HG03520 (cell line): ENCODE results near the gene ZDHHC14.

Source experiments
- ATAC-seq: cut with Tn5 transposase; IDR thresholded peaks from one replicate; pipeline ENCODE4 v1.9.1; 2021; ENCODE audit warnings: mild to moderate bottlenecking, moderate library complexity; ENCODE audit not compliant: unreplicated experiment

The ZDHHC14 gene

DNA sequence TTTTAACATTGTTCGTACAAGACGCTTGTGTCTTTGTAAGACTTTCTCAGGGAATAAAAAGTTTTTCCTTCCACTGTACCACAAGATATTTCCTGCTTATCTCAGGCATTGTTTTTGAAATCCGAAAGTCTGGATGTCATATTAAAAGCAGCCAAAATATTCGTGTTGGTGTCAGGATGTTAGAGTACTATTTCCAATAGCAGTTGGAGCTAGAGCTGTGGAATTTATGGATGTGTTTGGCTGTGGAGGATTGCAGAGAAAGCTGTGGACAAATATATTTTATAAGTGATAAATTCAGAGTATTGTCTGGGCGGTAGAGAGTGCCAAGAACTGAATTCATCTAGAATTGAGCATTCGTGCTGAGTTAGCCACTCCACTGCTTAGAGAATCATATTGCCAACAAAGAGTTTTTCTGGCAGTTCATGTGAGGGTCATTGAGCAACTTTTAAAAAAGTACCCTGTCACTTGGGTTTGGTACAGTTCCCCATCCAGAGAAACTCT, 57.7 kb downstream of the ZDHHC14 start:
- no peak for ATAC-seq

DNA sequence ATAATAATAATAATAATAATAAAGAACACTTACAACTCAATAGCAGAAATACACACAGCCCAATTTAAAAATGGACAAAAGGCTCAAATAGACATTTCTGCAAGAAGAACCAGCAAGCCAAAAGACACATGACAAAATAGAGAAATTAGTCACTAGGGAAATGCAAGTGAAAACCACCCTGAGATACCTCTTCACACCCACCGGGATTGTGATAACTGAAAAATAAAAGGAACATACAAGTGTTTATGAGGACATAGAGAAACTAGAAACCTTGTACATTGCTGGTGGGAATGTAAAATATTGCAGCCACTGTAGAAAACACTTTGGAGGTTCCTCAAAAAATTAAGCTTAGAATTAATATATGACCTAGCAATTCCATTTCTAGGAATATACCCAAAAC, 59.2 kb downstream of the ZDHHC14 start:
- ATAC-seq = no peak

DNA sequence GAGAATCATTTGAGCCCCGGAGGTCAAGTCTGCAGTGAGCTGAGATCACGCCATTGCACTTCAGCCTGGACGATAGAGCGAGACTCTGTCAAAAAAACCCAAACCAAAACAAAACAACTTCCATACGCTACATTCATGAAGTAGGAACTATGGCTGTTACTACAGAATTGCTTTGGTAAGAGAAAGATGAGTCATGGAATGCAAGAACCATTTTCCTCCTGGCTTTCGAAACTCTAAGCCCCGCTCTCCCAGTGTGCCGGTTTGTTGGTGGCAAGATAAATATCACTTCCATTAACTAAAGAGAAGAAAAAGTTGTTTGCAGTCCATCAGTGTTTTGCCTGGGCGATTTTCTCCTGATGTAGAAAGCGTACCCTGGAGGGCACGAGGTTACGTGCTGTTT, 61.3 kb downstream of the ZDHHC14 start:
- ATAC-seq = no peak

DNA sequence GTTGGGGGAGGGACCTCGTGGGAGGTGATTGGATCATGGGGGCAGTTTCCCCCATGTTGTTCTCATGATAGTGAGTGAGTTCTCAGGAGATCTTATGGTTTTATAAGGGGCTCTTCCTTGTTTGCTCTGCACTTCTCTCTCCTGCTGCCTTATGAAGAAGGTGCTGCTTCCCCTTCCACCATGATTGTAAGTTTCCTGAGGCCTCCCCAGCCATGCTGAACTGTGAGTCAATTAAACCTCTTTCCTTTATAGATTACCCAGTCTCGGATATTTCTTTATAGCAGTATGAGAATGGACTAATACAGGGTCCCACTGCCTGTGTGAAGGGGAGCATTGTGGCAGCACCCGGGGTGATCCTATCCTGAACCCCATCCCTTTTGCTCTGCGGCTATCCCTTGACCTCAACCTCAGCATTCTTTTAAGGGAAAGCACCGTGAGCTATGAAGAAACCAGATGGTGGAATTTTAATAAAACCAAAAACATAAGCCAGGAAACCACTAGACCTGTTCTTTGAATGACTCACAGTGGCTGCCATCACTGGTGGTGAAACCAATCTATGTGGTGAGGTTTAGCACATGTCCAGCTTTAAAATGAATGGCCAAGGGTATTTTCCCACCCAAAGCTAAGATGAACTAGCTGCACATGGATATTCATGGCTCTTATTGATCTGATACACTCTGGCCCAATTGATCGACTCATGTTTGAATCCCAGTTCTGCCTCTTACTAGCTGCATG, 62.2 kb downstream of the ZDHHC14 start:
- ATAC-seq = peak; percentile 84

DNA sequence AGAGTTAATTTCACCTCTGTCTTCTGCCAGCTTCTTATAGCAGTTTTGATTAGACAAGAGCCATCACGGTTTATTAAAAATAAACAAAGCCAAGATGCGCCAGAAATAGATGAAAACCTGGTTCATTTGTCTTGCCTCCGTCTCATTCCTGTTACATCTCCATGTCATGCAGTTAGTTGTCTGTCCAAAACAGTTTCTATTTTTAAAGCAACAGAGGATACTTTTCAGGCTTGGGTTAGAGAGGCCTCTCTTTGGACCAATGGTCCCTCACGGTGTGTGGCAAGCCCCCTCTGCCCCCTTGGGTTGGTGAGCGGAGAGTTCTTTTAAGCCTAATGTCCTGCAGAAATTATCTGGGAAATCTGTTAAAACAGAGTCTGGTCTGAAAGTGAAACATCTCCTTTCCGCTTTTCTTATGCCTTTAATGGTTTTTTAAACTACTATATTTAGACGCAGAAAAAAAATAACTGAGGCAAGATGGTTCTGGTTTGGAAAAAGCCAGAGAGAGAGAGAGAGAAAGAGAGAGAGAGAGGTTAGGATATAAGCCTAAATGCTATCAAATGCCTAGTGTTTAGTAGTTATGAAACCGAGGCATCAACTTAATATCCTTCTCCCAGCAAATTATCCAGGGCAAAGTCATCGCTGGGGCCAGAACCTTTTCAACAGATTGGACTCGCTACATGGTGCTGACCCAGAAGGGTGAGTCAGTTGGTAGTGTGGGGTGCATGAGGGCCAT, 64.5 kb downstream of the ZDHHC14 start:
- ATAC-seq = no peak

DNA sequence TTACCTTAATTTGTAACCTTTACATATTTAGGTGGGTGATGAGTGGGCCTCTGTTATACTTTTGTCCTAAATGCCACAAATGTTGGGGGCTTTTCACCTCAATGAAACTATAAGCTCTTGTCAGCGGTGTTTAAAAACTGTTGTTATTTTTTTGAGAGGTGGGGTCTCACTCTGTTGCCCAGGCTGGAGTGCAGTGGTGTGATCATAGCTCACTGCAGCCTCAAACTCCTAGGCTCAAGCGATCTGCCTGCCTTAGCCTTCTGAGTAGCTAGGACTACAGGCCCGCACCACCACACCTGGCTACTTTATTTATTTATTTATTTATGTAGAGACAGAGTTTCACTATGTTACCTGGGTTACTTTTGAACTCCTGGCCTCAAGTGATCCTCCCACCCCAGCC, 66.7 kb downstream of the ZDHHC14 start:
- no peak for ATAC-seq

DNA sequence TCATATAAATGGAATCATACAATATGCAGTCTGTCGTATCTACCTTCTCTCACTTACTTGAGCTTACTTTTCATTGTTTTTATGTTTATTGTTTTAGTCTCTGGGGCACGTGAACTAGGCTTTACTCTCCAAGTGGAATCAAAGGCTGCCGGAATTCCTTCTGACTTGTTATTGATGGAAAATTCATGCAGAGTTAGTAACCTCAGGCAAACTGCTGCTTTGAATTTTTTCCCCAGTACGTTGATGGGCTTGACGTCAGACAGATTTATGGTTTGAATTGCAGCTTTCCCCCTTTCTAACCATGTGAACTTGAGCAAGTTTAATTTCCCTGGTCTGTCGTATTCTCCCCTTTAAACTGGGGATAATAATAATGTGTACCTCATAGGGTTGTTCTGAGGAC, 68.6 kb downstream of the ZDHHC14 start:
- ATAC-seq = no peak

- ATAC-seq = no peak
Observed at GRCh38 chr6:157450931-157451742, 70.1 kb downstream of the ZDHHC14 start.

DNA sequence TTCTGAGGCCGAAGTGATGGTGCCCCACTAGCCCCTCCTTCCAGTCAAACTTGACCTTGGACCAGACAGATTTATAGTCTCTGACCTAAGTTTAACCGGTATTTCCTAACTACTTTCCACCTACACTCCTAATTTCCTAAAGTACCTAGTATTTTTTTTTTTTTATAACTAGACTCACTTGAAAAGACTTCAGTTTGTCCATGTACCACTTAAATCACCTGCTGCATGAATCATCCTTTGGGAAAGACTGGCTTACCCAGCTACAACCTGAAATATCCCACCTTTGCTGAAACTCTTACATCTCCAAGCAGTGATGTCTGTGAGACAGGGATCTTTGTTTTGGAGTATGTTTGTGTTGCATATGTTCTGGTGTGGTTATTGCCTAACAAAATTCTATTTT, 71.1 kb downstream of the ZDHHC14 start:
- no peak for ATAC-seq

DNA sequence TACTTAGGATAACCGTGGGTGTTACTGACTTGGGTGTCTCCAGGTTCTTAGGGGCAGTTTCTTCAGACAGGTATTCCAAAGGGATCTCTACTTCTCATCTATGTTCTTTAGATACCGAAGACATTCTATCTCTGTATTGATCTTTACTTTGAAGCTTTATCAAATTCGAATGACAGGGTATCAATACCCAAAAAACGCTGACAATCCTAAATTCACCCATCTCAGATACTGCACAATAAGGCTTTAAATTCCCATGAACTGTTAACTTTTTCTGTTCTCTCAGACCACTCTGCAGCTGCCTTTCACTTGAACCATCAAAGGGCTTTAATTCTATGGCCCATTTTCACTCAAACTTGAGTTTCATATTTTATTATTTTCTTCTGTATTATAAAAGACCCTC, 72.1 kb downstream of the ZDHHC14 start:
- no peak for ATAC-seq

DNA sequence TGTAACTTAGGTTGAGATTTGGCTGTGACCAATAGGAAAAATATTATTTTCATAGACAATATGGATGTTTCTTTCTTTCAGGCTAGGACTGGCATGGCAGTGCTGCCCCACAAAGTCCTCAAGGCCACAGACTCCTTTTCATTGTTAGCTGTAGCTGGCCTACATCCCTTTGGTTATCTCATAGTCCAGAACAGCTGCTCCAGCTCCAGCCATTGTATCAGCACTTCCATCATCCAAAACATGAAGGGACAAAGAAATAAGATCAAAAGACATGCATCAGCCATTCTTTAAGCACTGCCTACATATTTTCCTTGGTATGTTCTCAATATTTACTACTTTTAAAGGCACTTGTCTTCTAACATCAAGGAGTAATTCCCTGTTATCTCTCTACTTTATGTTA, 73.0 kb downstream of the ZDHHC14 start:
- ATAC-seq = no peak

DNA sequence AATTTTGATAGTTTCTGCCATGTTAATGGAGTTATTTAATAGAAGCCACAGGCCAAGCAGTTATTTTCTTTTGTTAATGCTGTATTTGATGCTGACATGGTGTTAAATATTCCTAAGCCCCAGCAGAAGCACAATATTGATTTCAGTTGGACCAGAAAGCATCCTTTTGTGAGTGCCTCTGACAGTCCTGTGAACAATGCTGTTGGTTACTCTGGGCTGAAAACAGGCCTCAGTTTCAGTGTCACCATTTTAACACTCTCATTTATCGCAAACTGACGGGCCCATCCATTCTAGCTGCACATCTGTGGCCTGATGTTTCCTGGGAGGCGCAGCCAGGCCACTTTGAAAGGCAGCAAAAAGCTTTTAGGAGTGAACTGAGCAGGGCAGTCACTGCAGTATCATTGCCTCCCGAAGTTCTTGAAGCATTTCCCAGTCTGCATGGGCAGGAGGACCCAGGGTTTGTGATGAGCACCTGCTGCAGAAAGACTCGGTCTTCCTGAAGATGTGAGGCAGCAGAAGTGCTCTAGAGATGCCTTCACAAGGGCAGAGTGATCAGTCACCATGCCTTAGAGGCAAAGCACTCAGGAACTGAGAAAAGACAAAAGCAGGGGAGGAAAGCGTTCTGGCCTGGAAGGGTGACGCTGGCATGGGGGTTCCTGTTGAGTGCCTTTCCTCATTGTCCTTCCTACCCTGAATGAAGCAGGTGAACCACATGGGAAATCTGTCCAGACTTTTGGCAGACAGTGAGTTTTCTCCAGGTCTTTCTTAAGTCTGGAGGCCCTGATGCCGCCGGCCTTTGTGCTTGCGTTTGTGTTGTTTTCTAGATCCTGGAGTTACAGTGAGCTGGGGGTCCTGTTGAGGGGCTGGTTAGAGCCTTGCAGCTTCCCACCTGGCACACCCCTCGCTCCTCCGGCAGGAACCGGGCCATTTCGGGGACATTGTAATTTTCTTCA, 74.0 kb downstream of the ZDHHC14 start:
- no peak for ATAC-seq

DNA sequence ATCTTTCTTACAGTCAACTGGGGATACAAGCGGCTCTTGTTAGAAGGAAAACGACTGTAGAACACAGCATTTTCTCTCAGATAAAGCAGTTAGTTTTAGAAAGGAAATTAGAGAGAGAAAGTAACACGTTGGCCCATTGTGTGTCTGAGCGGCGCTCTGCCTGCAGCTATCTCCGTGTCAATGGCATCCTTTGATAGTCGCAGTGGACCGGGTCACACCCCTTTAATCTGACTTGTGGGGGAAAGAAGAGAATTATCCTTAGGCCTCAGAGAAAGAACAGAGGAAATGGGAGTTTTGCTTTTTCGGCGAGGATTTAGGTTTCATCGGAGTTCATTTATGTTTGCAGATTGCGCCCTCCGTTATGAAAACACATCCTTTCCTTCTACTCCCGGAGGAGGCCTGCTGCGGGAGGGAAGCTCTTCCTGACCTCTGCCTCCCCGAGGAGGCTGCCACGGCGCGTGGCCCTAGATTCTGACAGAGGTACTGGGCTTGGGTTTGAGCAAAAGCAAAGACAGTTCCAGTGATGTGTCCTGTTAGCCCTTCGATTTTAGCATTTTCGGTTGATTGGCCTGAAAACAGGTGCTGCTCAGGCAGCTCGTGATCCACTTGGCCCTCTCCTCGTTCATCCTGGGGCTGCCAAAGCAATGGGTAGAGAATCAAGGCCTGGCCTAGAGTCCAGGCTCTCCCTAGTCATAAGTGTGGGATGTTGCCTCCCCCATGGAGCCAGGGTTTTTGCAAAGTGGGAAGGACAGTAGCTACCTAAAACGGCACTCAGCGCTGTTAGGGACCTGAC, 74.9 kb downstream of the ZDHHC14 start:
- ATAC-seq = no peak

GRCh38 chr6:157456524-157456829, 75.5 kb downstream of the ZDHHC14 start:
- no peak for ATAC-seq

GRCh38 chr6:157457787-157458186, 76.8 kb downstream of the ZDHHC14 start:
- no peak for ATAC-seq

DNA sequence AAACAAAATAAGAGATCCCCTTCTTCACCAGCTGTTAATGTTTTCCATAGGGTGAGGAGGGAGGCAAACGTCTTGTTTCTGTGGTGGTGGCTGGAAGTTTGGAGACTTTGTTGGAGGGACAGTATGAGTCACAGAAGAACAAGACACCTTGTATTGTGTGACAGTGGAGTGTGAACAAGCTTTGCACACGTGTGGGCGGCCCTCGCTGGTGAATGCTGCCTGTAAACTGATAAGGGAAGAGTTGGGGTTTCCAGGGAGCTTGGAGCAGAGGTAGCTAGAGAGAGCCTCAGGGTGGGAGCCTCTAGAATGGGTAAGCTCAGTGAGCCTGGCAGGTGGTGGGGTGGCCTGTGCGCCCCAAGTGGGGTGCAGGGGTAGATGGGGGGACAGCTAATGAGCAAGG, 78.3 kb downstream of the ZDHHC14 start:
- no peak for ATAC-seq

- no peak for ATAC-seq
Observed at GRCh38 chr6:157460182-157460999, 79.4 kb downstream of the ZDHHC14 start.

GRCh38 chr6:157461000-157461915, 80.3 kb downstream of the ZDHHC14 start:
- ATAC-seq = peak; percentile 45
